Measurements from ENCODE around the gene CNDP2.

The CNDP2 gene

GRCh38 chr18:74457043-74457724 lies 39.0 kb upstream of the CNDP2 start, which contains the start of gene DIPK1C:
DIPK1C (minus strand) TSS chr18:74457308; CDS start chr18:74457259, 49 bp downstream.
- POLR2A ChIA-PET, result interaction anchor here (1.3 kb wide), 1 partner anchor 39 kb away, joined by 3 read pairs; the partner anchor contains the start of gene CNDP2
- DNase-seq (ENCODE audit: extremely low spot score), result peak; percentile 25

GRCh38 chr18:74457725-74458421 lies 38.3 kb upstream of the CNDP2 start:
- no peak for DNase-seq (ENCODE audit: extremely low spot score)
- no peak for TF ChIP-seq CTBP1 (IDR thresholded peaks at IDR 0.05; ENCODE audit: borderline replicate concordance)
- no peak for TF ChIP-seq FOXM1 (IDR thresholded peaks at IDR 0.05; ENCODE audit: borderline replicate concordance)
- ChIA-PET POLR2A (interaction anchor here (1.3 kb wide), 1 partner anchor 38 kb away, joined by 3 read pairs; the partner anchor contains the start of gene CNDP2), CTCF (no interaction called here)

More at GRCh38 chr18:74457043-74457724, 39.0 kb upstream of the CNDP2 start, which contains the start of gene DIPK1C:
- TF ChIP-seq NFRKB (IDR thresholded peaks at IDR 0.05), result no peak
- no peak for TF ChIP-seq ELF4 (IDR thresholded peaks at IDR 0.05)
- TF ChIP-seq LEF1 (IDR thresholded peaks at IDR 0.05; ENCODE audit: borderline replicate concordance), result no peak
- TF ChIP-seq BHLHE40 (IDR thresholded peaks at IDR 0.05; ENCODE audit: borderline replicate concordance), result no peak
- no peak for TF ChIP-seq L3MBTL2 (conservative IDR thresholded peaks at IDR 0.05)
- no peak for TF ChIP-seq FOXM1 (IDR thresholded peaks at IDR 0.05; ENCODE audit: borderline replicate concordance)
- TF ChIP-seq FOXK2 (IDR thresholded peaks at IDR 0.05), result no peak
- no peak for TF ChIP-seq SP1 (IDR thresholded peaks at IDR 0.05)
- TF ChIP-seq SUZ12 (IDR thresholded peaks at IDR 0.05), result no peak
- TF ChIP-seq FOXA1 (IDR thresholded peaks at IDR 0.05), result no peak
- TF ChIP-seq PKNOX1 (IDR thresholded peaks at IDR 0.05), result no peak
- TF ChIP-seq TARDBP (IDR thresholded peaks at IDR 0.05), result no peak
- no peak for TF ChIP-seq CTBP1 (IDR thresholded peaks at IDR 0.05; ENCODE audit: borderline replicate concordance)
- no peak for TF ChIP-seq ZNF384 (IDR thresholded peaks at IDR 0.05)
- TF ChIP-seq HDGF (IDR thresholded peaks at IDR 0.05; ENCODE audit: borderline replicate concordance), result no peak
- TF ChIP-seq ARNT (IDR thresholded peaks at IDR 0.05), result no peak
- CTCF ChIA-PET, result no interaction called here

DNA sequence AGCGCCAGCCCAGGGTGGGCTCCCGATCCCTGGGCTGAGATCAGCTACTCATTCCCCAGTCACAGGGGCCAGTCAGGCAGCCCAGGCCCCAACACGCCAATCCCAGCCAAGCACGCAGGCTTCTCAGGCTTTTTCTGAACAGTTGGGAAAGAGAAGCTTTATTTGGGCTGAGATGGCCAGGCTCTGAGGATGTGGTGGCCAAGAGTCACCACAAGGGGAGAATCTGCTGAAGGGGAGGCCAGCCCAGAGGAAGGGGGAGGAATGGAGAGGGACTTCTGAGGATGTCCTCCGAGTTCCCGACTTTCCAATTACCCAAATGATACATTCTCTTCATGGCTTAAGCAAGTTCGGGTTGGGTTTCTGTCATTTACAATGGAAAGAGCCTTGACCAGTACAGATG lies 36.3 kb upstream of the CNDP2 start:
- ChIA-PET POLR2A (interaction anchor here (1.0 kb wide), 1 partner anchor 36 kb away, joined by 3 read pairs; the partner anchor contains the start of gene CNDP2), CTCF (interaction anchor here (0.6 to 0.7 kb wide), 2 partner anchors 12 to 42 kb away, joined by 3 read pairs; no protein-coding TSS in a partner anchor)
- TF ChIP-seq SP1 (IDR thresholded peaks at IDR 0.05) (no peak), ELF4 (IDR thresholded peaks at IDR 0.05) (no peak), FOXM1 (IDR thresholded peaks at IDR 0.05; ENCODE audit: borderline replicate concordance) (no peak), BHLHE40 (IDR thresholded peaks at IDR 0.05; ENCODE audit: borderline replicate concordance) (no peak), FOXK2 (IDR thresholded peaks at IDR 0.05) (no peak)
- peak; percentile 39 for DNase-seq (ENCODE audit: extremely low spot score)

DNA sequence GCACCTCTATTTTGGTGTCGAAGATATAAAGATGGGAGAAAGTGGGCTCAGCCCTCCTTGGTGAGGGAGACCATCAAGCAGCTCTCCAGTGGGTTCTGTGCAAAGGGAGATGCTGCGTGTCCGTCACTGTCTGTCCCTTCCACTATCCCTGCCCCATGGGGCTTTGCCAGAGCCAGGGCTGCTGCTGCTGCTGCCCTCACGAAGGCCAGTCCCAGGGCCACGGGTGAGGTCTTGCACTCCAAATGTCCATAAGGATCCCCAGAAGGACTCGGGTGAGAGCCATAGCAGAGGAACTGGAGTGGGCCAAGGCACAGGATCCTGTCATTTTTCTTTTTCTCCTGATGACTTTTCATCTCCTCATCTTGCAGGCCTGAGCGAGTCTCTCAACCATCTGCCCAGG lies 35.3 kb upstream of the CNDP2 start:
- DNase-seq (ENCODE audit: extremely low spot score), result no peak
- ChIA-PET CTCF (no interaction called here), POLR2A (no interaction called here)
- TF ChIP-seq CTBP1 (IDR thresholded peaks at IDR 0.05; ENCODE audit: borderline replicate concordance) (no peak), LEF1 (IDR thresholded peaks at IDR 0.05; ENCODE audit: borderline replicate concordance) (no peak), NFRKB (IDR thresholded peaks at IDR 0.05) (no peak), BHLHE40 (IDR thresholded peaks at IDR 0.05; ENCODE audit: borderline replicate concordance) (no peak), FOXK2 (IDR thresholded peaks at IDR 0.05) (no peak), SUZ12 (IDR thresholded peaks at IDR 0.05) (no peak), FOXA1 (IDR thresholded peaks at IDR 0.05) (no peak), TARDBP (IDR thresholded peaks at IDR 0.05) (no peak), HDGF (IDR thresholded peaks at IDR 0.05; ENCODE audit: borderline replicate concordance) (no peak), ELF4 (IDR thresholded peaks at IDR 0.05) (no peak), L3MBTL2 (conservative IDR thresholded peaks at IDR 0.05) (no peak), PKNOX1 (IDR thresholded peaks at IDR 0.05) (no peak), SP1 (IDR thresholded peaks at IDR 0.05) (no peak), ZNF384 (IDR thresholded peaks at IDR 0.05) (no peak), FOXM1 (IDR thresholded peaks at IDR 0.05; ENCODE audit: borderline replicate concordance) (no peak), ARNT (IDR thresholded peaks at IDR 0.05) (no peak)

DNA sequence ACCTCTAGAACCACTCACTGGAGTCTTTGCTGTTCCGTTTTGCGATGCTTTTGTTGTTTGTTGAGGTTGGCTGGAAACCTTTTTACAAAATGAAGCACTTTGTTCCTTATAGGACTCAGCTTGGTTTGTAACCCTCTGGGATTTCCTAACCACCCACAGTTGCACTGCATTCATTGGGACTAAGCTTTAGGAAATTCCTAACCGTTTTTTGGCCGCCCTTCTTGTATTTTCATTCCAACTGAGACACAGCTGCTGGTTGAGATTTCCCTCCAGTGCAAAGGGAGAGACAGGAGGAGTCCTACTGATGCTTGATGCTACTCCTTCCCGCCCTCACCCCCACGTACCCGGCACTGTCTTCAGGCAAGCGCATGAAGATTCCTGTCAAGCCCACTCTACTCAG lies 32.9 kb upstream of the CNDP2 start:
- CTCF ChIA-PET, result no interaction called here
- TF ChIP-seq LEF1 (IDR thresholded peaks at IDR 0.05; ENCODE audit: borderline replicate concordance) (no peak), ARNT (IDR thresholded peaks at IDR 0.05) (no peak), HDGF (IDR thresholded peaks at IDR 0.05; ENCODE audit: borderline replicate concordance) (no peak), FOXK2 (IDR thresholded peaks at IDR 0.05) (no peak), BHLHE40 (IDR thresholded peaks at IDR 0.05; ENCODE audit: borderline replicate concordance) (no peak), SP1 (IDR thresholded peaks at IDR 0.05) (no peak), L3MBTL2 (conservative IDR thresholded peaks at IDR 0.05) (no peak), FOXM1 (IDR thresholded peaks at IDR 0.05; ENCODE audit: borderline replicate concordance) (no peak), ZNF384 (IDR thresholded peaks at IDR 0.05) (no peak), TARDBP (IDR thresholded peaks at IDR 0.05) (no peak), NFRKB (IDR thresholded peaks at IDR 0.05) (no peak), SUZ12 (IDR thresholded peaks at IDR 0.05) (no peak), FOXA1 (IDR thresholded peaks at IDR 0.05) (no peak), CTBP1 (IDR thresholded peaks at IDR 0.05; ENCODE audit: borderline replicate concordance) (no peak), ELF4 (IDR thresholded peaks at IDR 0.05) (no peak), PKNOX1 (IDR thresholded peaks at IDR 0.05) (no peak)
- POLR2A ChIA-PET, result no interaction called here
- no peak for DNase-seq (ENCODE audit: extremely low spot score)
